ENCODE measurements around the gene MACROD2.

Gene MACROD2

DNA sequence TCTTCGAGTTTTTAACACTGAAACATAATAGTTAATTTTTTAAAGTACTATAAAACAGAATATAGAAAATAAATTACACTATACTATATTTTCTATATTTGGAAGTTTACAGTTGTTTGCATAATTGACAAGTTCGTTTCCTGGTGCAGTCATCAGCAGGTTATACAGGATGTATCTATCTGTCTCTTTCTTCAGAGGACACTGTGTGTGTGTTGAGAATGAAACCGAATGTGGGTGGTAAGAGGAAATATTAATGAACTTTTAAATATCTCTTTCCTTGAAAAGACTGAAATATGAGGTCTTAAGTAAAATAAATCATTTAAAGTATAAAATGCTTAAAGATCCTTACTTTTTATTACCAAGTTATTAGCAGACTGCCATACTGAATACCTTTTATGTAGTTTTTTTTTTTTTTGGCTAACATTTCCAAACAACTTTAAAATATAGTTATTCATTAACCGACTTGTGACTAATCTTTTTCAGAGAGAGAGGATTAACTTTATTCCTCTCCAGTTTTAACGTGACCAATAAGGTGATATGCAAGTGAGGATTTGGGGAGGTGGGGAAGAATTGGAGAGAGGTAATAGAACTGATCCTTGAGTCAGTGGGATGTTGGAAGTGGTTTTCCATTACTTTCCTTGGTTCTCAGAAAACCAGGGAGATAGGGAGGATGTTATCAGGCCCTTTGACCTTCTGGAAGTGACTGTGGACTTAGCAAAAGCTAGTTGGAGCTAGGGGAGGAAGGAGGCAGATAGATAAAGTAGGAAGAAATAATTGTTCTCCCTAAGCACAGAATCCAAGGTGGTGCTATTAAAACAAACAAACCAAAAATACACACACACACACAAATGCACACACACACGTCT is 722.1 kb downstream of the MACROD2 start:
- no peak for DNase-seq

DNA sequence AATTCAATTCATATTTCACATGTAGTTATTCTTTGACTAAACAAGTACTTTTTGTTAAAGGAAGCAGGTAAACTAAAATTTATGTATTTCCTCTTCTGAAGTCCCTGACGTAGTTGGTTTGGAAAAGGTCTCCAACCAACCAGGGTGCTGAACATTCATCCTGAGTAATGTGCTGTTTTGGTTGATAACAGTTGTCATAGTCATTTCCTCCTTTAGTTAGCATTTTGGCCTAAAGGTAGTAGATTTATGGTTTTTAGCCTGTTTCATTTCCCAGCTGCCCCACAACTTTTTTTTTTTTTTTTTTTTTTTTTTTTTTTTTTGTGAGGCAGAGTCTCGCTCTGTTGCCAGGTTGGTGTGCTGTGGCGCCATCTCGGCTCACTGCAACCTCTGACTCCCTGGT is 724.9 kb downstream of the MACROD2 start:
- DNase-seq: no peak

DNA sequence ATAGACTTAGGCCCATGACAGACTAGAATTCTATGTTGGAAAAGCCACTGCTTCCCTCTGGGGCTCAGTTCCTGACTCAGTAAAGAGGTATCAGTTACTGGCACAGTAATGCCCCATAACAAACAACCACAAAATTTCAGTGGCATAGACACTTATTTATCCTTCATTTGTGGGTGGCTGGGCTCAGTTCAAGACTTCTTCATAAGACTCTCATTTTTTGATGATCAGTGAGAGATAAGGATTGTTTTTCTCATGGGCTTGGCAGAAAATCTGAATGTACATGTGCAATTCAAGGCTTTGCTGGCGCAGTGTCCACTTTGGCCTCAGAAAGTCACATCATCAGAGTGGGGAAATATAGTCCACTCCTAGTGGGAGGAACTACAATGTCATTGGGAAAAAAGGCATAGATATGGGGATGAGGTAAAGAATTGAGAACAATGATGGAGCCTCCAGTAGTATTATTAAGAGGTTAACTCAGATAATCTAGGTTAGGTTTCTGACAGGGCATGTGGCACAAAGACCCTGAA is 726.7 kb downstream of the MACROD2 start:
- DNase-seq: no peak

DNA sequence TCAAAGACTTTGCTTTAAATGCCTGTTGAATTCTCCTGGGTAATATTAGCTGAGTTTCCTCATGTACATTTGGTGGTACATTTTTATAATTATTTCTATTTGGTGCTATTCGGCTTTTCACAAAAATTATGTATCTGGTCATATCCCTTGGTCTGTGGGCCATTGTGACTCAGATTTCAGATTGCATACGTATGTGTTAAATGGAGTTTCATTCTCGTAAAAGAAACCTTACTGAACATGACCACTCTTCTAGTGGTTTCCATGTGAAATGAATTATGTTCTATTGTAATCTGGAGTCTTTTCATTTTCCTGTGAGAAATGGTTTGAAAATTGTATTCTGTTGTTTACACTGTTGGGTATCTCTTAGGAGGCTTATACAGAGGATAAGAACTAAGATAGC is 728.3 kb downstream of the MACROD2 start:
- DNase-seq: no peak

DNA sequence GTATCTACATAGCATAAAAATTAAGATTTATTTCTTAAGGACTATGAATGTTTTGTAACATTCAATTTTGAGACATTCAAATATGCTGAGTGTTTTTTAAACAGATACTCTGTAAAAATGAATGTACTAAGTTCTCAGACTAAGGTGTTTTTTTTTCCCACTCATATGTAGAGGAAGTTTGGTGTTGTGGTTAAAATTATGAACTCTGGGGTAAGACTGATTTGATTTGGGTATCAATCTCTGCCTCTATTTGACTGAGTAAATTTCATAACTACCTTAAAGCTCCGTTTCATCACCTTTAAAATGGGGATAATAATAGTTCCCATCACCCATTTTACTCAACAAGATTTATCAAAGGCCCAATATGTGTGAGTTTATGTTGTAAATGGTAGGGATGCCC is 728.7 kb downstream of the MACROD2 start:
- no peak for DNase-seq

DNA sequence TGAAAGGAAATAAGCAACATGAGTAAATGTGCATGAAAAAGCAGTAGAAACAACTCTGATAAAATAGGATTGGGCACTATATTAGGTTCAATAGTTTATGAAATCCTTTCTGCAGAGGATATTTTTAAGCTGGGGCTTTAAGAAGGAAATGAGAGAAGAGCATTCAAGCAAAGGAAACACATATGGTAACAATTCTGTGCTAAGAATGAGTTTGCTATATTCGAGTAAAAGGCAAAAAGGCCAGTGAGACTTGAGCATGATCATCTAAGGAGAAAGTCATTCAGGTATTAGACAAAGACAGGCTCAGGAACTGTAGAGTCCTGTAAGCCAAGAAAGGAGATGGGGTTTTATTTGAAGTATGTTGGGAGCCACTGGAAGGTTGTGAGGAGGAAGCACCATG is 729.2 kb downstream of the MACROD2 start:
- no peak for DNase-seq

DNA sequence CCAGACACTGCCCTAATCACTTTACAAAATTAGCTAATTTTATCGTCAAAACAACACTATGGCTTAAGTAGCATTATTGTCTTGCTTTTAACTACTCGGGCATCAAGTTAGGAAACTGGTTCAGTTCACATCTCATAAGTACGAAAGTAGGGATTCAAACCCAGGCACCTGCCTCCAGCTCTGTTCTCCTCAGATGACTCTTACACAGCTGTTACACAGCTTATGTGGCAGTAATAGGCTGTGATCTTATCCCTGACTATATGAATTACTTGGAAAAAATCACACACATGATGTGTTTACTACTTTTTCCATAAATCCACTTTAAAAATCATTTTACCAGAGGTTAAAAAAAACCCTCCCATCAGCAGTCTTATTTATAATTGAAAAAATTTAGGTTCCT is 731.3 kb downstream of the MACROD2 start:
- no peak for DNase-seq

DNA sequence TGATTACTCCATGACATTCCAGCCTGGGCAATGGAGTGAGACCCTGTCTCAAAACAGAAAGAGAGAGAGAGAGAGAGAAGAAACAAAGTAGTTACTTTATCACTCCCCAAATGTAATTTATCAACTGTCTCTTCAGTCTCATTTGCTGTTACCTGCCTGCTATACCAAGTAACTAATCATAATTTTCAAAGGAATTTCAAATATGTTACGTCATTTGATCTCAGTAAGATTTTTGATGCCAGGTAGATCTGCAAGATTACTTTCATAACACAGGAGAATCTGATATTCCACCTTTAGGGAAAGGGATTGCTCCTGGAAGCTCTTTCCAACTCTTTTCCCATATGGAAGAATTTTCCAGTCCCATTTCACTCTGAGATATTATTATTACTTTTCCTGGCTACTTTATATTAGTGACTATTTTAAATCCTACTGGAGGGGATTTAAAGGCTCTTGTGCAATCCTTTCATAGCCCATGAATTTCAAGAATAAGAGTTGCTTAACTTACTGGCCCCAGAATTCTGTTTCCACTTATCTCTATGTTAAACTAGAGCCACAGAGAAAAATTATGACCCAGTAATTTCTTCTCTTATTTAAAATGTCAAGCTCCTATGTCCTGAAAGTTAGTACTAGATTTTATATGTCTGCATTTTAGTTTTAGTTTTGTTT is 732.3 kb downstream of the MACROD2 start:
- no peak for DNase-seq

DNA sequence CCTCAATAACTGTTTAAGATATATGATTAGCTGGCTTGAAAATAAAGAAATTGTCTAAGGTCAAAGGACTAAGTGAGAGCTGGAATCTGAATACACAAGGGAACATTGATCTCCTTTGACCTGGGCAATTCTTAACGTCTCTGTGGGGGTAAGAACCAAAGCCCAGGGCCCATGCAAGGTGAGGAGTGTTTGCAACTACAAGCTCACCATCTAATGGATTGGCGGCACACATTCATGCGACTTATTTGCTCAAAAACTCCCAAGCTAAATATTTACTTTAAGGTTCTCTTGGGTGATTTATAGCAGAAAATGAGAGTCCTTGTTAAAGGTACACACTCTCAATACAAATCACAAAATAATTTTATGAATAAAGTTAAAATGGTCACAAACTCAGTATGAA is 734.1 kb downstream of the MACROD2 start:
- DNase-seq: no peak

DNA sequence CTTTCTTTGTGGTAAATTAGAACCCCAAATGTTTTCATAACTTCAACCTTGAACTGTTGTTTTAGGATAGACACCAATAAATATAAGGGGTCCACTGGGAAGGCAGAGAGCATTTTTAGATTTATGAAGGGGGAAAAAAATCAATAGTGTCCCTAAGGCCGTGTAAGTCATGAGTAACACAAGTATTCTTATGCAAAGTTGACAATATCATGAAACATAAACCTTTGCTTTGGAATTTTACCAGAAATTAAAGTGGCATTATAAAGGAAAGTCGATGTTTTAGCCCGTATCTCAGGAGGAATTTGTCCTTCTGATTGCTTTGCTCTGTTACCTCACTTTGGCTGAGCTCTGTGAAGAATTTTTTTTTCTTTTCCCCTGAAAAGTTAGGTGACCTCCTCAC is 737.0 kb downstream of the MACROD2 start:
- DNase-seq: no peak

DNA sequence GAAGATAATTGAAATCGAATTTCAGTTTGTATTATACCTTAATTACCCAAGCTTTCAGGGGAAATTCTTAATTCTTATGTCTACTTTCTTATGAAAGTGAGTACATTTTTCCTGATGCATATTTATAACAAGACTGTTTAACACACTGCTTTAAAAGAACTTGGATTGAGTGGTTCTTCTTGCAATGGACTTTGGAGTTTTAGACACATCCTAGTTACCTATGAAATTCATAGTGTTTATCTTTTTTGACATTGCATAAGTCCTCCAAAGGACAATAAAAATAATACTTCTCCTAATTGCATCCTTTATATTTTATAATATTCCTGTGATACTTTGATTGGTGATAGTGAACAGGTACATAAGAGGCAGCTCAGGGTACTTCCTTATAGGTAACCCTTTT is 737.7 kb downstream of the MACROD2 start:
- DNase-seq: no peak

DNA sequence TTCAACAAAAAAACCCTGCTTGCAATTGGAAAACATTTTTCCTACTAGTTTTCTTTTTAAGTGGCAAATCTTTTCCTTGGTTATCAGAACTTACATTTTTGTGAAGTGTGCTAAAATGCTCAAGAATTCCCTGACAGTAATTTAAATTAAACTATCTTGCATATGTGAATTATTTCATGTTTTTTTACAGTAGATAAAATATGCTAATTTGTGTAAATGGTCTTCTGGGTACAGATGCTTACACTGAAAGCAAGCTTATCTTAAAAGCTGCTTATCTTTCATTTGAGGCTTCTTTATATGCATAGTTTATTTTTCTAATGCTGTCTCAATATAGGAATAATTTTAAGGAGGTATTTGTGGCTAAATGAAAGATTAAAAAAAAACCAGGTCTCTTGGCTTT is 745.1 kb downstream of the MACROD2 start:
- no peak for DNase-seq

DNA sequence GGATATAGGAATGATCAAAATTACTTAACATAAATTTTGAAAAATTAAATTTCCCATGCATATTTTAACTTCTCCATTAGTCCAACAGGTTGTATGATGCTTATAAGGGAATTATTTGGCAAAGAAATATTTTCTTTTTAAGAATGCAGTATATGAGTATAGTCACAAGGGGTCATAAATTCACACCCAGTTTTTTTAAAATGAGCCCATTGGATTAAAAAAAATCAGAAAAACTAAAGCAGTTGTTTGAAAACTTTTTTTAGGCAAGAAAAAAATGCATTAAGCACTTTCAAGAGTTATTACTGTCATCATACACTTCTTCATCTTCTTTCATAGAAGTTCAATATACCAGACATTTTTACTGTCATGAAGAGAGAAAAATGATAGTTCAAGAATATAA is 746.3 kb downstream of the MACROD2 start:
- no peak for DNase-seq

DNA sequence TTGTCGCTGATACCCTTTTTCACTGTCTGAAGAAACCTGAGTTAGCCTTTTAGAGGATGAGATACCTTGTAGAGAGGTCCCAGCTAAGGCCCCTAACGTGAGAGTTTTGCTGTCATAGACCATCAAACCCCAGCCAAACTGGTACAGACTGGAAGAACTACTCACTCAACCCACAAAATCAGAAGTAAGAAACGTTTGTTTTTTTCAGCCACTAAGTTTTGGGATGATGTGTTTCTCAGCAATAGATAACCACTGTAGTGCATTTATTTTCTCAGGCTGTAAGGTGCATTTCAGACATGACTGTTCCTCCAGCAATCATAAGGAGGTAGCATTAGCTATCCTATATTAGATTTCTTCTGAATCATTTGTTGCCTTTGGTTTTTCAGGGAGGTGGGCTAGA is 749.4 kb downstream of the MACROD2 start:
- no peak for DNase-seq

DNA sequence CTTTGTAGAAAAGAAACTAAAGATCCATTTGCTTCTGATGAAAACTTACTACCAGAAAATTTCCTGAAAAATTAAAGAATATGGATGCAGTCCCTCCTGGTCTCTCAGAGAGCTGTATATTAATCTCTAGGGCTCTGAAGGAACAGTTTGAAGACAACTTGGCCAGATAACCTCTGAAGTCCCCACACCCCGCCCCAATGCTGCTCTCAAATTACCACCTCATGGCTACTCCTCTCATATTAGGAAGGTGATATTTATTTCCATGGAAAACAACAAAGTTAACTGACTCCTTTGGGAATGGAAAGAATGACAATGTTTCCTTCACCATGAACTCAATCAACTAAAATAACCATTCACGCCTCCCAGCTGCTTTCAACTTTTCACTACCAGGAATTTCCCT is 750.5 kb downstream of the MACROD2 start:
- no peak for DNase-seq

DNA sequence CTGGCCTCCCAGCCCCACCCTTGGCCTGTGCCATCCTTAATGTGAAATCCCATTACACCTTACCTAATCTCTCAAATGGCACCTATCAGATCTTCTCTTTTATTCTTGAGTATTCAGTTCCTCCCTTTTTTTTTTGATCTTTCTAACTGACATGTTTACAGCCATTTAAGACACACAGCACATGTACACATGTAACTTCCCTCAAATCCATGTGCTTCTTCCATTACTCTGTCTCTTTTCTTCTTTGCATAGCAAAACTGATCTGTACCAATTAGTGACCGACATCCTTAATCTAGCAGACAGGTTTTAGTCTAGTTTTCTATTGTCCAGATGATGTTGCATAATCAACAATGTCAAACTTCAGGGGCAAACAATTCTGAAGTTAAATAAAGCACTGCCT is 755.9 kb downstream of the MACROD2 start:
- DNase-seq: no peak

DNA sequence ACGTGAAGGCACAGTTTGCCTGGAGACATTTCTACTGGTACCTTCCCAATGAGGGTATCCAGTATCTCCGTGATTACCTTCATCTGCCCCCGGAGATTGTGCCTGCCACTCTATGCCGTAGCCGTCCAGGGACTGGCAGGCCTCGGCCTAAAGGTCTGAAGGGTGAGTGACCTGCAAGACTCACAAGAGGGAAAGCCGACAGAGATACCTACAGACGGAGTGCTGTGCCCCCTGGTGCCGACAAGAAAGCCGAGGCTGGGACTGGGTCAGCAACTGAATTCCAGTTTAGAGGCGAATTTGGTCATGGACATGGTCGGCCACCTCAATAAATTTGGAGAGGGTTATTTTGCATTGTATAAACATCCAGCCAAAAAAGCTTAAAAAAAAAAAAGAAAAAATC is 762.4 kb downstream of the MACROD2 start:
- DNase-seq: no peak

DNA sequence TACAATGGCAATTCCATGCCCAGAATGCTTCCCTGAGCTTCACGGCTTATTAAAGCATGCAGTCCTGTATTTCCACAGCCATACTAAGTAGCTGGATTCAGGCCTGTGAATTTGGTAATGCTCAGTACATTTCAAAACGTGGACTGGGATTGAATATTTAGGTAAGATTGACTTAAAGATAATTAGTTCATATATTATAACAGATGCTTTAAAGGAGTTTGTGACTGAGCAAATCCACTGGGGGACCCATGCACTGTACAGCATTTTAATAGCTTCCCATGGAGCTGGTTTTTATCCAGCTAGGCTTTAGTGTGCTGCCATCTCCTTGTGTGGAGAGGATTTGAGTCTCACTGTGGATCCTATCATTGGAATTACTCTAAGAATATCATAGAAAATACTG is 763.0 kb downstream of the MACROD2 start:
- DNase-seq: no peak

DNA sequence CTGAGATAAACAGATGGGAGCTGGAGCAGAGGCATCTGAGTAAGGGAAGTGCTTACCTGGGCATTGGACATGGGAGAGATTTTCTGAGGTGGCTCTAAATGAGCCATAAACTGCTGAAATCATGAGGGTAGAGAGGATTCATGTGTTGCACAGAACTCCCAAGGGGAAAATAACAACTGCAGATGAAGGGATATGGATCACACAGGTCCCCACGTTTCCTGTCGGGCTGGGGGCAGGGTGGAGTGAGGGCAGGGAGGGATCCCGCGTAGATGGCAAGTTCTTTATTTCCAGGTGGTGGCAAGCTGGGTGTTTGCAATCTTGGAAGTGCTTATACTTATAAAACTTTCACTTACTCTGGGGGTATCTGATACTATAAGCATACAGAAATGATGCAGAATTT is 764.7 kb downstream of the MACROD2 start:
- no peak for DNase-seq

DNA sequence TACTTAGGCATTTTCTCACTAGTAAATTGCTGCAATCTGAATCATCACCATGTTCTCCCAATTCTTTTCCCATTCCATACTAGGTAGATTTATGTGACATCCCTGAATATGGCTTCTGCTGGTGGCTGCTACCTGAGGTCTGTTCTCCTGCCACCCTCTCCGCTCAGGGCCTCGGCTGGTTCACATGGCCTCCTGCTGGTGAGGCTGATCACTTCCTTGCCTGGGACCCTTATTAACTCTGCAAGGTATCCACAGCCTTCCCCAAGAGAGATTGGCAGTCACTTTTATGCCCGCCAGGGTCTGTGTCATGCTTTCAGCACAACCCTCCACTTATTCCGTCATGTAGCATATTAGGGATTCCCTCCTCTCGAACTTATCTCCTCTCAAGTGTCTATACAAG is 766.6 kb downstream of the MACROD2 start:
- no peak for DNase-seq

DNA sequence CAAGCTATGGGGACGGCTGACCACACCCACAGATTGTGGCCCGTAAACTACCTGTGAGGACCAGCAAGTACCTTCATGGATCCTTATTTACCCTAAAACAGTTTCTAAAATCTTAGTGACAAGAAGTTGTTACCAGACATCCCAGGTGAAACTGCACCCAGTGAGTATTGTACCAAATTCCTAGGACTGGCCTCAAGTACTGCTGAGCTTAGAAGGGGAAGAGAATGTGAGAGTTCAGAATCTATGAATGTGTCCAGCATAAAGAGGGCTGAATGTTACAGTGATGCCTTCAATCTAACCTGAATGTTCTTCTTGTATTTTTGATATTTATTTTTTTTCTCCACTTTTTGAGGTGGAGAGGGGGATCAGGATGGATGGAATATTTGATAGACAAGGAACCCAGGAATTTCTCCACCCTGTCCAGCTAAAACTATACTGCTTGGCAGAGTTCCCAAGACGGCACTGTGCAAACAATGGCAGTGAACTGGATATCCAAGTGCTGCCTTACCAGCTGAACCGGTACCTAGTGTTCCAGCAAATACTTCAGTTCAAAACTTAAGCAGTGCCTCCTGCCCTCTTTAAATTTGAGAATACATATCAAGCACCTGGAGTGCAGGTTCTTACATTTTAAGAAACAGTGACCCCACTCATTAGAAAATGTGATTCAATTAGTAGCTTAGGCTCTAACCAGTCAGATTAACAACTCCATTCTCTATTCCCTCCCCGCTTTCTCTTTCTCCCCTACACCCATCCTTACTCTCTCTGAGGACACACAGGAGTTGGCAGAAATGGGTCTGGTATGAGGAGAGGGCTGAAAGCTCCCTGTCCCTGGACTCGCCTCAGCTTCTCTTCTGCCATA is 769.4 kb downstream of the MACROD2 start:
- DNase-seq: no peak

DNA sequence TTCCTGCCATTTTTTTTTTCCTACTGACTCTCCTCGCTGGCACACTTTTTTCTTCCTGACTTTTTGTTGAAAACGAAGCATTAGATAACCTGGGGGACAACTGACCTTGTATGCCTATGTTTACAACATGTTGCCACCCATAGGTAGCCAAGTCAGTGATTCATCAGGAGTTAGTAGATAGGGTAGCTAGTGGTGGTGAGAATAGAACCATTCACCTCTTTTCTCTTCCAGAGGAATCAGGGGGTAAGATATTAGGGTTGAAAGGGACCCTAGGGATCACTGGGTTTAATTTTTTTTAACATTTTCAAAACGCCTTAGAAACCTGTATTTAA is 770.0 kb downstream of the MACROD2 start:
- no peak for DNase-seq

DNA sequence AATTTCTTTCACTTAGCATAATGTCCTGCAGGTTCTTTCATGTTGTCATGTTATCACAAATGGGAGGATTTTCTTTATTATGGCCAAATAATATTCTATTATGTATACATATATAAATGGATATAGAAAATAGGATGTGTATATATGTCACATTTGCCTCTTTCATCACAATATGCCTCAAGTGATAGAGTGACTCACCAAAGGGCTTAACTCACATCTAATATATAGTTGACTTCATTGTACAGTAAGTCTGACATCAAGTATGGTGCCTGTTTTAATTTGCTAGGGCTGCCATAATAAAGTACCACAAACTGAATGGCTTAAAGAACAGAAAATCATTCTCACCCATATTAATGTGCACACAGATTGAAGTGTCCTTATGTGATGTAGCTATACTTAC is 778.2 kb downstream of the MACROD2 start:
- no peak for DNase-seq

Data from fibroblast of skin of back (primary cell).